HL-60 (cell line): ENCODE measurements around the gene TET2.

Source experiments
- DNase-seq, 2 experiments: peaks; one replicate each; pipeline ENCODE4 v3.0.0-alpha.2; 2010 to 2020; ENCODE audit warnings: low read depth in 1 of 2, low spot score in 1 of 2
- H3K27ac ChIP-seq: fragments of 250-450 bp; sonication (Bioruptor Pico); replicated peaks from 2 replicates; pipeline ENCODE4 v1.5.1; 2020; ENCODE audit warnings: mild to moderate bottlenecking, moderate library complexity
- H3K27me3 ChIP-seq: fragments of 250-450 bp; sonication (Bioruptor Pico); 2 replicates; pipeline ENCODE4 v1.5.1; 2021; ENCODE audit warnings: mild to moderate bottlenecking, moderate library complexity; ENCODE audit not compliant: insufficient read depth, poor library complexity, severe bottlenecking
- H3K4me3 ChIP-seq: replicated peaks from 2 replicates; pipeline ENCODE4 v1.5.1; 2011; ENCODE audit warnings: mild to moderate bottlenecking, control low read depth, low read length; ENCODE audit not compliant: insufficient read depth
- GABPA ChIP-seq: IDR thresholded peaks from 2 replicates; pipeline ENCODE4 v1.6.1; 2012; ENCODE audit warnings: low read depth
- POLR2AphosphoS5 ChIP-seq: IDR thresholded peaks from 2 replicates; pipeline ENCODE4 v1.6.1; 2012; ENCODE audit warnings: low read depth
- SPI1 ChIP-seq: IDR thresholded peaks from 2 replicates; pipeline ENCODE4 v1.6.1; 2012; ENCODE audit warnings: low read depth, mild to moderate bottlenecking, borderline replicate concordance
- TF ChIP-seq, protein P1 (sequence below): IDR thresholded peaks from one replicate; pipeline ENCODE4 v1.5.1; 2011; ENCODE audit warnings: low read length, control low read depth, inconsistent platforms; ENCODE audit not compliant: insufficient read depth
- TF ChIP-seq, protein P2 (sequence below): IDR thresholded peaks from 2 replicates; pipeline ENCODE4 v1.6.1; 2012; ENCODE audit warnings: low read depth; ENCODE audit not compliant: insufficient replicate concordance

The TET2 gene

DNA sequence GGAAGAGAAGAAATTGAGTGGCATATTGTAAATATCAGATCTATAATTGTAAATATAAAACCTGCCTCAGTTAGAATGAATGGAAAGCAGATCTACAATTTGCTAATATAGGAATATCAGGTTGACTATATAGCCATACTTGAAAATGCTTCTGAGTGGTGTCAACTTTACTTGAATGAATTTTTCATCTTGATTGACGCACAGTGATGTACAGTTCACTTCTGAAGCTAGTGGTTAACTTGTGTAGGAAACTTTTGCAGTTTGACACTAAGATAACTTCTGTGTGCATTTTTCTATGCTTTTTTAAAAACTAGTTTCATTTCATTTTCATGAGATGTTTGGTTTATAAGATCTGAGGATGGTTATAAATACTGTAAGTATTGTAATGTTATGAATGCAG lies 132.6 kb downstream of the TET2 start:
- no peak overlapping the region for H3K27ac ChIP-seq
- TF ChIP-seq, protein P1, sequence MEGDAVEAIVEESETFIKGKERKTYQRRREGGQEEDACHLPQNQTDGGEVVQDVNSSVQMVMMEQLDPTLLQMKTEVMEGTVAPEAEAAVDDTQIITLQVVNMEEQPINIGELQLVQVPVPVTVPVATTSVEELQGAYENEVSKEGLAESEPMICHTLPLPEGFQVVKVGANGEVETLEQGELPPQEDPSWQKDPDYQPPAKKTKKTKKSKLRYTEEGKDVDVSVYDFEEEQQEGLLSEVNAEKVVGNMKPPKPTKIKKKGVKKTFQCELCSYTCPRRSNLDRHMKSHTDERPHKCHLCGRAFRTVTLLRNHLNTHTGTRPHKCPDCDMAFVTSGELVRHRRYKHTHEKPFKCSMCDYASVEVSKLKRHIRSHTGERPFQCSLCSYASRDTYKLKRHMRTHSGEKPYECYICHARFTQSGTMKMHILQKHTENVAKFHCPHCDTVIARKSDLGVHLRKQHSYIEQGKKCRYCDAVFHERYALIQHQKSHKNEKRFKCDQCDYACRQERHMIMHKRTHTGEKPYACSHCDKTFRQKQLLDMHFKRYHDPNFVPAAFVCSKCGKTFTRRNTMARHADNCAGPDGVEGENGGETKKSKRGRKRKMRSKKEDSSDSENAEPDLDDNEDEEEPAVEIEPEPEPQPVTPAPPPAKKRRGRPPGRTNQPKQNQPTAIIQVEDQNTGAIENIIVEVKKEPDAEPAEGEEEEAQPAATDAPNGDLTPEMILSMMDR = no peak
- TF ChIP-seq POLR2AphosphoS5 (no peak), GABPA (no peak), SPI1 (no peak)
- TF ChIP-seq, protein P2, sequence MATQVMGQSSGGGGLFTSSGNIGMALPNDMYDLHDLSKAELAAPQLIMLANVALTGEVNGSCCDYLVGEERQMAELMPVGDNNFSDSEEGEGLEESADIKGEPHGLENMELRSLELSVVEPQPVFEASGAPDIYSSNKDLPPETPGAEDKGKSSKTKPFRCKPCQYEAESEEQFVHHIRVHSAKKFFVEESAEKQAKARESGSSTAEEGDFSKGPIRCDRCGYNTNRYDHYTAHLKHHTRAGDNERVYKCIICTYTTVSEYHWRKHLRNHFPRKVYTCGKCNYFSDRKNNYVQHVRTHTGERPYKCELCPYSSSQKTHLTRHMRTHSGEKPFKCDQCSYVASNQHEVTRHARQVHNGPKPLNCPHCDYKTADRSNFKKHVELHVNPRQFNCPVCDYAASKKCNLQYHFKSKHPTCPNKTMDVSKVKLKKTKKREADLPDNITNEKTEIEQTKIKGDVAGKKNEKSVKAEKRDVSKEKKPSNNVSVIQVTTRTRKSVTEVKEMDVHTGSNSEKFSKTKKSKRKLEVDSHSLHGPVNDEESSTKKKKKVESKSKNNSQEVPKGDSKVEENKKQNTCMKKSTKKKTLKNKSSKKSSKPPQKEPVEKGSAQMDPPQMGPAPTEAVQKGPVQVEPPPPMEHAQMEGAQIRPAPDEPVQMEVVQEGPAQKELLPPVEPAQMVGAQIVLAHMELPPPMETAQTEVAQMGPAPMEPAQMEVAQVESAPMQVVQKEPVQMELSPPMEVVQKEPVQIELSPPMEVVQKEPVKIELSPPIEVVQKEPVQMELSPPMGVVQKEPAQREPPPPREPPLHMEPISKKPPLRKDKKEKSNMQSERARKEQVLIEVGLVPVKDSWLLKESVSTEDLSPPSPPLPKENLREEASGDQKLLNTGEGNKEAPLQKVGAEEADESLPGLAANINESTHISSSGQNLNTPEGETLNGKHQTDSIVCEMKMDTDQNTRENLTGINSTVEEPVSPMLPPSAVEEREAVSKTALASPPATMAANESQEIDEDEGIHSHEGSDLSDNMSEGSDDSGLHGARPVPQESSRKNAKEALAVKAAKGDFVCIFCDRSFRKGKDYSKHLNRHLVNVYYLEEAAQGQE = no peak
- no peaks in the 10 kb centered on the region for H3K27me3 ChIP-seq
- no peak for DNase-seq
- no peak overlapping the region for H3K4me3 ChIP-seq

DNA sequence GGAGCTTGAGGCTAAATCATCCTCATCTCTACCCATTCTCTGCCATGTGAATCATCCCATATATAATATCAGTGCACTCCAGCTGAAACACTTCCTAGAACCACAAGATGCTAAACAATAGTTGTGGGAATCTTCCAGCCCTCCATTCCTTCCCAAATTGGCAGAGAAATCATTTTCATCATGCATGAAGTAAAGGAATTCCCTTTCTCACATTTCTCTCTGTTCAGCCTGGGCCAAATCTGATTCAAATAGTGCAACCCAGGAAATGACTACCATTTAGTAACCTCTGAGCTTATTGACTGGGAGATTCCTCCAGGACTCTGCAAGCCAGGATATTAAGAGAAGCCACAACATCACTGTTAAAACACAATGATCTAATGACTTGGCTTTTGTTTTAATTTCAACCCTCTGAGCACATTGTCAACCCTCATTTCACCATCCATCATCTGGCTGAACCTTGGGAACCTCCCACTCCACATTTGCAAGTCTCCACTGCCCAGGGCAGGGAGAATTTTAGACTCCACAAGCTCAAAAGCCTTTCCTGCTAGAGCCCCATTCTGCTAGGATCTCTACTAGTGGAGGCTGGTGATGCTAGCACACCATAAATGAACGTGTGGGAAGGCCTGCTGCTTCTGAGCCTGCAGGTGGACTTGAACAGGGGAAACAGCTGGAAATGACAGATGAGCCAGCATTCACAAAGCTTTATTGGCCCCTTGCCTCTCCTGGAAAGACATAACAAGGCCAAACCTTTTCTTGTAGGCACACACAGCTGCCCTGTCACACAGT lies 133.9 kb downstream of the TET2 start:
- no peak for DNase-seq
- Histone ChIP-seq H3K27ac (no peak overlapping the region), H3K4me3 (no peak overlapping the region), H3K27me3 (no peaks in the 10 kb centered on the region)
- TF ChIP-seq SPI1 (no peak), GABPA (no peak), POLR2AphosphoS5 (no peak)
- TF ChIP-seq, protein P2 = no peak
- TF ChIP-seq, protein P1 = no peak

DNA sequence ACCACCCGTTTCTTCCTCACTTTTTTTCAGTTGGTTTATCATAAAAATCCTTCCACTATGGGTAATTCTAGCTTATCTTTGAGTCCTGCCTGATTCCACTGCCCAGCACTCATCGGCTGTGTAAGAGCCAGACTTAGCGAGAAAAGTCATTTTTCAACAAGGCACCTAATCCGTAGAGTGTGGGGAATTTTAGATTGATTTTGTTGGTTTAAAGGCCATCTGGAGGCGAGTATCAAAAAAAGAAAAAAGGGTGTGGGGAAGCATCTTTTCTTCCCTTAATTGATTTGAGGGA lies 134.4 kb downstream of the TET2 start:
- TF ChIP-seq GABPA (no peak), SPI1 (no peak), POLR2AphosphoS5 (no peak)
- TF ChIP-seq, protein P2 = no peak
- TF ChIP-seq, protein P1 = no peak

More for the DNA sequence above, 134.4 kb downstream of the TET2 start:
- Histone ChIP-seq H3K27ac (no peak overlapping the region), H3K4me3 (no peak overlapping the region), H3K27me3 (no peaks in the 10 kb centered on the region)
- DNase-seq = no peak
